H1 (cell line): ENCODE results near the gene FAM219A. TPM values are rescaled to one million over a fixed set of nuclear protein-coding genes. Genes with fewer than 3 reads are reported as not detected.

ENCODE experiments used
- CTCF ChIA-PET: fragments of 300-600 bp; sonication (Branson Sonifier 250); formaldehyde crosslinking; loops from one replicate; lab custom pipeline; 2021; ENCODE audit not compliant: partially characterized antibody; lab: Charles Lee
- POLR2A ChIA-PET: fragments of 300-600 bp; sonication (Branson Sonifier 250); formaldehyde crosslinking; loops from one replicate; lab custom pipeline; 2021; ENCODE audit warnings: inconsistent platforms; ENCODE audit not compliant: partially characterized antibody; lab: Charles Lee
- DNase-seq, 2 experiments: peaks; one replicate each; pipeline versions ENCODE4 v3.0.0 to v3.0.0-alpha.2; 2010 to 2022; ENCODE audit warnings: low spot score in 2 of 2, low read depth in 1 of 2, mixed read lengths in 1 of 2
- FAIRE-seq: peaks from 2 replicates; lab custom pipeline; 2011; peaks lifted over from hg19 to GRCh38; lab: Jason Lieb, UNC
- H2AFZ ChIP-seq: 2 replicates; pipeline ENCODE4 v1.8.1; 2012; ENCODE audit warnings: low read length, inconsistent platforms
- H2AK5ac ChIP-seq: 2 replicates; pipeline ENCODE4 v1.6.1; 2013; ENCODE audit warnings: low read depth, low read length
- H2BK120ac ChIP-seq: replicated peaks from 2 replicates; pipeline ENCODE3; 2013; ENCODE audit warnings: low read depth, low read length, inconsistent platforms
- H2BK12ac ChIP-seq: 2 replicates; pipeline ENCODE4 v1.6.1; 2013; ENCODE audit warnings: low read depth, low read length
- H2BK15ac ChIP-seq: 2 replicates; pipeline ENCODE4 v1.6.1; 2013; ENCODE audit warnings: low read length
- H2BK20ac ChIP-seq: 2 replicates; pipeline ENCODE4 v1.6.1; 2013; ENCODE audit warnings: low read length
- H2BK5ac ChIP-seq: 2 replicates; pipeline ENCODE4 v1.6.1; 2013; ENCODE audit warnings: low read depth, low read length
- H3K14ac ChIP-seq: 2 replicates; pipeline ENCODE4 v1.6.1; 2013; ENCODE audit warnings: inconsistent platforms; ENCODE audit not compliant: insufficient read length
- H3K18ac ChIP-seq: 2 replicates; pipeline ENCODE4 v1.6.1; 2013; ENCODE audit warnings: low read length; ENCODE audit errors: extremely low read depth
- H3K23ac ChIP-seq: 2 replicates; pipeline ENCODE4 v1.6.1; 2013; ENCODE audit warnings: inconsistent platforms; ENCODE audit not compliant: insufficient read length
- H3K23me2 ChIP-seq: 2 replicates; pipeline ENCODE4 v1.6.1; 2013; ENCODE audit warnings: low read depth, low read length
- H3K27ac ChIP-seq: 2 replicates; pipeline ENCODE4 v1.6.1; 2011; ENCODE audit warnings: low read depth, low read length, inconsistent platforms
- H3K27me3 ChIP-seq, 4 experiments: replicated peaks in 1 of 4; 1 replicate in 1 of 4; 2 replicates in 3 of 4; pipeline versions ENCODE4 v1.6.1 to v1.8.1; 2011 to 2013; ENCODE audit warnings: low read length in 3 of 4, mild to moderate bottlenecking in 3 of 4, inconsistent platforms in 2 of 4, mixed read lengths in 2 of 4, moderate library complexity in 1 of 4; ENCODE audit not compliant: control insufficient read depth in 3 of 4, insufficient read depth in 3 of 4; ENCODE audit errors: extremely low read depth in 1 of 4
- H3K36me3 ChIP-seq, 4 experiments: 2 replicates each; pipeline versions ENCODE4 v1.6.1 to v1.8.1; 2011 to 2013; ENCODE audit warnings: mild to moderate bottlenecking in 4 of 4, low read length in 3 of 4, moderate library complexity in 2 of 4, control low read depth in 1 of 4, inconsistent platforms in 1 of 4; ENCODE audit not compliant: insufficient read depth in 4 of 4, control insufficient read depth in 2 of 4
- H3K4ac ChIP-seq: replicated peaks from 2 replicates; pipeline ENCODE3; 2013; ENCODE audit warnings: low read length, low read depth, mixed read lengths, inconsistent platforms; ENCODE audit not compliant: insufficient read length
- H3K4me1 ChIP-seq, 4 experiments: replicated peaks in 1 of 4; 1 replicate in 1 of 4; 2 replicates in 3 of 4; pipeline versions ENCODE4 v1.6.1 to v1.8.1; 2011 to 2013; ENCODE audit warnings: low read length in 3 of 4, inconsistent platforms in 2 of 4, mixed read lengths in 1 of 4; ENCODE audit not compliant: insufficient read depth in 4 of 4, control insufficient read depth in 3 of 4
- H3K4me2 ChIP-seq, 2 experiments: 2 replicates each; pipeline versions ENCODE4 v1.6.1 to v1.8.1; 2011 to 2013; ENCODE audit warnings: low read depth in 2 of 2, low read length in 2 of 2, control low read depth in 1 of 2, inconsistent platforms in 1 of 2, mild to moderate bottlenecking in 1 of 2; ENCODE audit not compliant: insufficient read depth in 1 of 2
- H3K4me3 ChIP-seq, 4 experiments: fragments of 200-600, 300-600 bp in 1 of 4; sonication (generic), shearing (Covaris generic), sonication (Bioruptor Twin) in 1 of 4; 2 replicates each; pipeline versions ENCODE4 v1.5.1 to v1.8.1; 2011 to 2016; ENCODE audit warnings: low read length in 4 of 4, low read depth in 3 of 4, control low read depth in 2 of 4, inconsistent platforms in 2 of 4, mild to moderate bottlenecking in 2 of 4, mixed read lengths in 1 of 4, moderate library complexity in 1 of 4; ENCODE audit not compliant: insufficient read depth in 2 of 4; ENCODE audit errors: extremely low read depth in 1 of 4
- H3K56ac ChIP-seq: replicated peaks from 2 replicates; pipeline ENCODE3; 2013; ENCODE audit warnings: low read depth, mild to moderate bottlenecking, mixed read lengths, low read length, inconsistent platforms; ENCODE audit not compliant: insufficient read length
- H3K79me1 ChIP-seq: 2 replicates; pipeline ENCODE4 v1.6.1; 2013; ENCODE audit warnings: low read depth, low read length, control low read depth
- H3K79me2 ChIP-seq, 2 experiments: 2 replicates each; pipeline versions ENCODE4 v1.6.1 to v1.8.1; 2012 to 2013; ENCODE audit warnings: low read length in 2 of 2, mild to moderate bottlenecking in 2 of 2, inconsistent platforms in 1 of 2; ENCODE audit not compliant: insufficient read depth in 2 of 2, control insufficient read depth in 1 of 2
- H3K9ac ChIP-seq, 4 experiments: replicated peaks in 1 of 4; 1 replicate in 1 of 4; 2 replicates in 3 of 4; pipeline versions ENCODE4 v1.6.1 to v1.8.1; 2011 to 2013; ENCODE audit warnings: low read depth in 3 of 4, low read length in 3 of 4, control low read depth in 2 of 4, mild to moderate bottlenecking in 2 of 4, moderate library complexity in 2 of 4, inconsistent platforms in 1 of 4; ENCODE audit errors: extremely low read depth in 1 of 4
- H3K9me3 ChIP-seq, 2 experiments: 2 replicates each; pipeline versions ENCODE4 v1.6.1 to v1.8.1; 2012 to 2013; ENCODE audit warnings: mild to moderate bottlenecking in 2 of 2, moderate library complexity in 2 of 2, control low read depth in 1 of 2, inconsistent platforms in 1 of 2, low read depth in 1 of 2, low read length in 1 of 2, mixed read lengths in 1 of 2; ENCODE audit not compliant: insufficient read depth in 2 of 2
- H4K20me1 ChIP-seq, 2 experiments: replicated peaks in 1 of 2; 2 replicates each; pipeline versions ENCODE3 to v1.8.1; 2011 to 2013; ENCODE audit warnings: inconsistent platforms in 2 of 2, low read length in 2 of 2, mild to moderate bottlenecking in 1 of 2; ENCODE audit not compliant: insufficient read depth in 2 of 2, control insufficient read depth in 1 of 2
- H4K5ac ChIP-seq: 2 replicates; pipeline ENCODE4 v1.6.1; 2013; ENCODE audit warnings: low read length, low read depth, mixed read lengths, inconsistent platforms; ENCODE audit not compliant: insufficient read length
- H4K8ac ChIP-seq: 2 replicates; pipeline ENCODE4 v1.8.0; 2013; ENCODE audit warnings: mild to moderate bottlenecking, moderate library complexity, low read length, inconsistent platforms; ENCODE audit not compliant: insufficient read depth; ENCODE audit errors: extremely low read depth
- H4K91ac ChIP-seq: replicated peaks from 2 replicates; pipeline ENCODE3; 2013; ENCODE audit warnings: low read length, mixed read lengths, inconsistent platforms; ENCODE audit not compliant: insufficient read length
- BCL11A ChIP-seq, 2 experiments: IDR thresholded peaks; one replicate each; pipeline ENCODE4 v1.6.1; 2011; ENCODE audit warnings: low read depth in 2 of 2, low read length in 2 of 2, mild to moderate bottlenecking in 2 of 2
- CBX5 ChIP-seq: fragments of 300-800, 300-1000 bp; sonication (generic); IDR thresholded peaks from 2 replicates; pipeline ENCODE4 v1.7.1; 2016; ENCODE audit warnings: antibody characterized with exemption, low read length, low read depth
- KDM1A ChIP-seq: fragments of 200-600, 300-600 bp; sonication (generic); IDR thresholded peaks from 2 replicates; pipeline ENCODE4 v1.7.1; 2016; ENCODE audit warnings: mild to moderate bottlenecking, low read length, borderline replicate concordance
- KDM4A ChIP-seq: IDR thresholded peaks from one replicate; pipeline ENCODE4 v1.7.1; 2012; ENCODE audit warnings: low read depth, mild to moderate bottlenecking, moderate library complexity, low read length, inconsistent platforms; ENCODE audit not compliant: severe bottlenecking
- KDM5A ChIP-seq: fragments of 200-600 bp; IDR thresholded peaks from 2 replicates; pipeline ENCODE4 v1.7.1; 2012; ENCODE audit warnings: mild to moderate bottlenecking, low read length, inconsistent platforms, mixed read lengths
- SIN3A ChIP-seq, 2 experiments: IDR thresholded peaks in 1 of 2; conservative IDR thresholded peaks in 1 of 2; 2 replicates each; pipeline ENCODE4 v1.6.1; 2011 to 2012; ENCODE audit warnings: low read length in 2 of 2, improper control_type of control experiment in 1 of 2, low read depth in 1 of 2, mild to moderate bottlenecking in 1 of 2
- TEAD4 ChIP-seq: IDR thresholded peaks from 2 replicates; pipeline ENCODE4 v1.6.1; 2012; ENCODE audit warnings: low read depth, low read length, inconsistent platforms, mixed read lengths
- ZNF274 ChIP-seq: IDR thresholded peaks from 2 replicates; pipeline ENCODE4 v1.7.0; 2012; ENCODE audit warnings: low read length, borderline replicate concordance; ENCODE audit errors: extremely low read depth
- WGBS, 2 experiments: shearing (Covaris generic) in 1 of 2; methylation state at CpG; one replicate each; pipeline versions ENCODE4 v1.1.6 to v1.1.7; 2013 to 2015; ENCODE audit warnings: low lambda C conversion rate in 2 of 2, mixed read lengths in 2 of 2, inconsistent platforms in 1 of 2, low coverage in 1 of 2, missing lambda C conversion rate in 1 of 2; ENCODE audit not compliant: insufficient replicate concordance in 2 of 2, insufficient coverage in 1 of 2, insufficient read length in 1 of 2; ENCODE audit errors: extremely low coverage in 1 of 2, missing lambda C conversion rate in 1 of 2; 5-methylcytosine and 5-hydroxymethylcytosine counted together
- polyA plus RNA-seq, 7 experiments: library from polyadenylated mRNA; depleted of rRNA in 3 of 7; stranded (reverse) in 5 of 7; unstranded in 2 of 7; fragments of >200 nt in 5 of 7; fragments of 200-250 nt in 2 of 7; gene quantifications; 1 replicate in 5 of 7; 2 replicates in 1 of 7; 4 replicates in 1 of 7; pipeline versions ENCODE4 v1.2.1 to v1.2.3, GENCODE V29; 2011 to 2013; ENCODE audit warnings: missing spikeins in 2 of 7, mixed read lengths in 2 of 7
- total RNA-seq: library from RNA; stranded (reverse); fragmentation: NEBNext Ultra II Directional; extraction: Animal tissue kit (Norgen Biotek cat#: 25700); gene quantifications from 2 replicates; pipeline ENCODE4 v1.2.1, GENCODE V29; 2021
- TF ChIP-seq, protein P1 (sequence below): IDR thresholded peaks from 2 replicates; pipeline ENCODE4 v1.6.1; 2012; ENCODE audit warnings: low read length, inconsistent platforms

Gene FAM219A
- total and polyA plus RNA-seq, 2 of the 8 experiments (the other 6 are each of a cell fraction or from before 2014, with no cell fraction given), result 7.7 to 10.4 TPM

DNA sequence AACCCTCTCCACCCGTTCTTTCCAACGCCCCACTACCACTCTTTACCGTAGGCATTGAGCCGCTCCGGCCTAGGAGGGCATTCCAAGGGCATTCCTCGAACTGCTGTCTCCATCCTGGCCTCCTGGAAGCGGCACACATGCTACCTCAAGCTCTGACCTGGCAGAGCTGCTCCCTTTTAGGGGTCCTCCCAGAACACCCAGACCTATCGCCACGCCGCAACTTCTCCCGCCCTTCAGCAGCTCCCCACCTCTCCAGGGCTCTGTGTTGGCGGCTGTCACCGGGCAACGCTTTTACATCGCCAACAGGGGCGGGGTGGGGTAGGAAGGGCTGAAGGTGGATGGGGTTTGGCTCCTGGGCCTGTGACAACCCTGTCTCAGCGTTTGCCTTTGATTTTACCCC lies 77.0 kb downstream of the FAM219A start:
- CTCF ChIA-PET, result interaction anchor here (0.7 to 19.4 kb wide), 7 partner anchors 23 to 1266 kb away, joined by 3 to 350 read pairs (median 9); no protein-coding TSS in a partner anchor
- no peak overlapping the region for H2BK5ac ChIP-seq
- peak overlapping the region in 3 of 4 experiments; percentile 8 to 45 (median 39); a peak in 4 of 7 replicates for H3K9ac ChIP-seq

More for the DNA sequence above, 77.0 kb downstream of the FAM219A start:
- Histone ChIP-seq H3K4me1 (peaks cover 3 to 12% (median 4%) of the 10 kb centered on the region in 4 experiments), H4K91ac (no peak overlapping the region), H3K23ac (no peak overlapping the region), H4K20me1 (no peaks in the 10 kb centered on the region), H2BK120ac (no peak overlapping the region), H3K14ac (no peak overlapping the region), H3K79me1 (no peaks in the 10 kb centered on the region), H2BK20ac (no peak overlapping the region), H3K27me3 (peaks cover 3 to 31% (median 28%) of the 10 kb centered on the region in 4 experiments), H3K79me2 (no peaks in the 10 kb centered on the region), H2AFZ (0 out of 2 replicates have a peak overlapping the region, but pooled peaks have one; percentile 86), H2BK12ac (peak overlapping the region; percentile 75; the same call in 1 of the 2 replicates), H3K9me3 (no peaks in the 10 kb centered on the region), H3K36me3 (no peaks in the 10 kb centered on the region), H3K27ac (no peak overlapping the region), H3K56ac (no peak overlapping the region), H4K8ac (no peak overlapping the region), H3K18ac (peak overlapping the region; percentile 78), H4K5ac (no peak overlapping the region), H2BK15ac (0 out of 2 replicates have a peak overlapping the region, but pooled peaks have one; percentile 81), H3K4ac (no peak overlapping the region), H2AK5ac (no peak overlapping the region), H3K23me2 (peaks cover 28% of the 10 kb centered on the region), H3K4me2 (peak overlapping the region; percentile 97), H3K4me3 (peak overlapping the region; percentile 59 to 76 (median 62))
- DNase-seq (peak in 1 of 2 experiments; percentile 76), FAIRE-seq (no peak)
- no peak for TF ChIP-seq ZNF274
- no peak for TF ChIP-seq KDM1A
- peak; percentile 73; the same call in 1 of the 2 replicates for TF ChIP-seq TEAD4
- TF ChIP-seq CBX5, result no peak
- TF ChIP-seq KDM4A, result peak; percentile 46
- no peak for TF ChIP-seq KDM5A
- TF ChIP-seq, protein P1, sequence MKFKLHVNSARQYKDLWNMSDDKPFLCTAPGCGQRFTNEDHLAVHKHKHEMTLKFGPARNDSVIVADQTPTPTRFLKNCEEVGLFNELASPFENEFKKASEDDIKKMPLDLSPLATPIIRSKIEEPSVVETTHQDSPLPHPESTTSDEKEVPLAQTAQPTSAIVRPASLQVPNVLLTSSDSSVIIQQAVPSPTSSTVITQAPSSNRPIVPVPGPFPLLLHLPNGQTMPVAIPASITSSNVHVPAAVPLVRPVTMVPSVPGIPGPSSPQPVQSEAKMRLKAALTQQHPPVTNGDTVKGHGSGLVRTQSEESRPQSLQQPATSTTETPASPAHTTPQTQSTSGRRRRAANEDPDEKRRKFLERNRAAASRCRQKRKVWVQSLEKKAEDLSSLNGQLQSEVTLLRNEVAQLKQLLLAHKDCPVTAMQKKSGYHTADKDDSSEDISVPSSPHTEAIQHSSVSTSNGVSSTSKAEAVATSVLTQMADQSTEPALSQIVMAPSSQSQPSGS, result no peak
- peak in 1 of 2 experiments; percentile 40; a peak in 1 of 4 replicates for TF ChIP-seq SIN3A (conservative IDR thresholded peaks at IDR 0.05 in 1 of 2, IDR thresholded peaks at IDR 0.05 in 1 of 2; ENCODE audit: low read depth in 1 of 2, low read length in 2 of 2)
- no peak for TF ChIP-seq BCL11A (IDR thresholded peaks at IDR 0.05; ENCODE audit: low read depth in 2 of 2, low read length in 2 of 2)
- WGBS, 2 experiments, result 7% methylated on average over 17 of the region's 17 CpGs; no CpG with 5 or more reads in 1 of the 2 experiments
- POLR2A ChIA-PET, result interaction anchor here (1.0 to 1.9 kb wide), 4 partner anchors 17 to 76 kb away, joined by 3 to 9 read pairs (median 4); no protein-coding TSS in a partner anchor
